Gastrocnemius medialis (tissue), 4 donors: ENCODE measurements around the gene IL31.

Experiments
- POLR2A ChIP-seq, 2 donors: fragments of 450-650 bp; IDR thresholded peaks; one replicate each; pipeline ENCODE4 v1.6.1; 2017; ENCODE audit warnings: antibody characterized with exemption in 2 of 2, mild to moderate bottlenecking in 2 of 2, moderate library complexity in 2 of 2
- TF ChIP-seq, protein P1 (sequence below), 5 experiments: fragments of 450-650 bp in 3 of 5; fragments of 200-600 bp in 2 of 5; sonication (generic) in 2 of 5; IDR thresholded peaks in 4 of 5; conservative IDR thresholded peaks in 1 of 5; 1 replicate in 4 of 5; 2 replicates in 1 of 5; pipeline ENCODE4 v1.5.1; 2016 to 2019; ENCODE audit warnings: antibody characterized with exemption in 5 of 5, mild to moderate bottlenecking in 3 of 5, moderate library complexity in 3 of 5

DNA sequence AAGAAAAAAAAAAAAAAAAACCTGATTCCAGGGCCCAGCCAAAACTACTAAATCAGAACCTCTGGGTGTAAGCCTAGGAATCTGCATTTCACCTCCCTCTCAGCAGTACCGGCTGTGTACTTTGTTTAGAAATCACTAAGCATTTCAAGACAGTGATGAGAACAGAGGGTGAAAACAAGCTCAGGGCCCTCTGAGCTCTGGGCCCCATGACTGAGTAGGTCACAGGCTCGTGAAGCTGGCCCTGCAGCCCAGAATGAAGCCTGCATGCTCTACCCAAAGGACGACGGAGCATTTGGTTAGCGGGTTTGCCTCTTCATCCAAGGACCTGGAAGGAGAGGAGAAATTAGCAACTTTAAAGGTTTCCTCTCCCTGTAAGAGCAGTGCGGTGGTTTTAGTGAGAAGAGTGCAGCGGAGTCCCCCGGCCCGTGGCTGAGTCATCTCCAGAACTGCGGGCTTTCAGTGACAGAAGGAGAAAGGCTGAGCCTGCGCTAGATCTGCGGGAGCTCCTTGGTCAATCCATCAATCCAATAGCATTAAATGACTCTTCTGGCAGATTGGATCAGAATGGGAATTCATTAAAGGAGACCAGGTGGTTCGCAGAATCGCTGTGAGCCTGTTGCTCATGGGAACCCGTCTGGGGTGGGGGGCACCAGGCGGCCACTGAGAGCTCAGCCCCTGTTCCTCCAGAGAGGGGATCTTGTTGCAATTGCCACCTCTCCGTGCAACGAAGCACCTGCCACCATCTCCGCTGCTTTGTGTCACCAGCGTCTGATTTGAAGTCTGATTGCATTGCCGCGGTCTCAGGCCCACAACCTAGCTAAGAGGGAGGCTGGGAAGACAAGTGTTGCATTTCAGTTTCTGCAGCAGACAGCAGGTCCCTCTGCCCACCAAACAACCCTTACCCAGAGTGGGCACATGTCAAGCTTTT lies 7.3 kb downstream of the IL31 start:
- TF ChIP-seq, protein P1, sequence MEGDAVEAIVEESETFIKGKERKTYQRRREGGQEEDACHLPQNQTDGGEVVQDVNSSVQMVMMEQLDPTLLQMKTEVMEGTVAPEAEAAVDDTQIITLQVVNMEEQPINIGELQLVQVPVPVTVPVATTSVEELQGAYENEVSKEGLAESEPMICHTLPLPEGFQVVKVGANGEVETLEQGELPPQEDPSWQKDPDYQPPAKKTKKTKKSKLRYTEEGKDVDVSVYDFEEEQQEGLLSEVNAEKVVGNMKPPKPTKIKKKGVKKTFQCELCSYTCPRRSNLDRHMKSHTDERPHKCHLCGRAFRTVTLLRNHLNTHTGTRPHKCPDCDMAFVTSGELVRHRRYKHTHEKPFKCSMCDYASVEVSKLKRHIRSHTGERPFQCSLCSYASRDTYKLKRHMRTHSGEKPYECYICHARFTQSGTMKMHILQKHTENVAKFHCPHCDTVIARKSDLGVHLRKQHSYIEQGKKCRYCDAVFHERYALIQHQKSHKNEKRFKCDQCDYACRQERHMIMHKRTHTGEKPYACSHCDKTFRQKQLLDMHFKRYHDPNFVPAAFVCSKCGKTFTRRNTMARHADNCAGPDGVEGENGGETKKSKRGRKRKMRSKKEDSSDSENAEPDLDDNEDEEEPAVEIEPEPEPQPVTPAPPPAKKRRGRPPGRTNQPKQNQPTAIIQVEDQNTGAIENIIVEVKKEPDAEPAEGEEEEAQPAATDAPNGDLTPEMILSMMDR (IDR thresholded peaks at IDR 0.05 in 4 of 5, conservative IDR thresholded peaks at IDR 0.05 in 1 of 5) = no peak
- no peak for TF ChIP-seq POLR2A (IDR thresholded peaks at IDR 0.05)
